Stimulated activated naive B cell treated with anti-CD40 and anti-IgM and Interleukin-4, amounts not matched to agents 10 μg/mL and 1 μg/mL and 100 μg/mL, for 72 hours (primary cell): ENCODE data around the gene FGF2.
A peak's percentile ranks its signal among the peaks of the same experiment; 100 is the strongest.
"Not testable (repeated sequence)": the region's sequence is repeated elsewhere in the genome, so short reads cannot be mapped to it uniquely, and the experiment has no call there.

ENCODE experiments used
- ATAC-seq, 2 donors: fragments of 150-1000 bp; cut with Tn5 transposase; replicated peaks; 2 replicates each; pipeline ENCODE4 v1.10.0; 2021; ENCODE audit warnings: moderate library complexity in 1 of 2
- DNase-seq: peaks from one replicate; pipeline ENCODE4 v3.0.0; 2021
- H3K27ac Mint-ChIP-seq: one replicate; pipeline ENCODE4 v1.8.0; 2022; ENCODE audit warnings: mild to moderate bottlenecking, mixed read lengths
- H3K27me3 Mint-ChIP-seq, 2 donors: one replicate each; pipeline ENCODE4 v1.8.0; 2022; ENCODE audit warnings: mixed read lengths in 2 of 2
- H3K36me3 Mint-ChIP-seq, 2 donors: one replicate each; pipeline ENCODE4 v1.8.0; 2022; ENCODE audit warnings: mixed read lengths in 2 of 2, mild to moderate bottlenecking in 1 of 2
- H3K4me1 Mint-ChIP-seq, 2 donors: one replicate each; pipeline ENCODE4 v1.8.0; 2022; ENCODE audit warnings: mixed read lengths in 2 of 2, mild to moderate bottlenecking in 1 of 2
- H3K4me3 Mint-ChIP-seq, 2 donors: one replicate each; pipeline ENCODE4 v1.8.0; 2022; ENCODE audit warnings: mild to moderate bottlenecking in 2 of 2, mixed read lengths in 2 of 2, moderate library complexity in 1 of 2
- H3K9me3 Mint-ChIP-seq, 2 donors: one replicate each; pipeline ENCODE4 v1.8.0; 2022; ENCODE audit warnings: mixed read lengths in 2 of 2, mild to moderate bottlenecking in 1 of 2

The FGF2 gene

GRCh38 chr4:122921971-122922876 lies 95.6 kb downstream of the FGF2 start, which contains the start of gene NUDT6:
TSS of gene NUDT6 (minus strand) at chr4:122922597. CDS start at chr4:122922572, 25 bp downstream.
- no peaks in the 10 kb centered on the region for H3K4me1 Mint-ChIP-seq
- H3K9me3 Mint-ChIP-seq: no peaks in the 10 kb centered on the region
- H3K27me3 Mint-ChIP-seq: no peaks in the 10 kb centered on the region
- peak within 1 kb of the TSS; percentile 96 for H3K27ac Mint-ChIP-seq
- H3K4me3 Mint-ChIP-seq: peak within 1 kb of the TSS; percentile 96 to 99
- ATAC-seq (peak; percentile 65 to 71), DNase-seq (peak; percentile 30)
- no peaks in the 10 kb centered on the region for H3K36me3 Mint-ChIP-seq

GRCh38 chr4:122922877-122923511 lies 96.4 kb downstream of the FGF2 start:
- Mint-ChIP-seq H3K9me3 (no peaks in the 10 kb centered on the region), H3K4me1 (no peaks in the 10 kb centered on the region), H3K4me3 (peak overlapping the region; percentile 96 to 99), H3K27me3 (no peaks in the 10 kb centered on the region), H3K27ac (peak overlapping the region; percentile 96), H3K36me3 (no peaks in the 10 kb centered on the region)
- peak; percentile 98 for ATAC-seq
- DNase-seq: peak; percentile 81

GRCh38 chr4:122928930-122929329 lies 102.3 kb downstream of the FGF2 start:
- no peaks in the 10 kb centered on the region for H3K27me3 Mint-ChIP-seq
- ATAC-seq: no peak
- H3K36me3 Mint-ChIP-seq: peaks cover 9 to 12% of the 10 kb centered on the region in 2 donors
- H3K27ac Mint-ChIP-seq: no peak overlapping the region
- peaks cover 0 to 2% of the 10 kb centered on the region in 2 donors for H3K4me1 Mint-ChIP-seq
- no peaks in the 10 kb centered on the region for H3K9me3 Mint-ChIP-seq
- H3K4me3 Mint-ChIP-seq: no peak overlapping the region
- DNase-seq: no peak

GRCh38 chr4:122930862-122931261 lies 104.2 kb downstream of the FGF2 start:
- H3K36me3 Mint-ChIP-seq: peaks cover 22 to 24% of the 10 kb centered on the region in 2 donors
- peaks cover 0 to 2% of the 10 kb centered on the region in 2 donors for H3K4me1 Mint-ChIP-seq
- H3K27ac Mint-ChIP-seq: no peak overlapping the region
- H3K9me3 Mint-ChIP-seq: no peaks in the 10 kb centered on the region
- DNase-seq: no peak
- ATAC-seq: no peak
- no peak overlapping the region for H3K4me3 Mint-ChIP-seq
- no peaks in the 10 kb centered on the region for H3K27me3 Mint-ChIP-seq

- no peak for ATAC-seq
- no peak for DNase-seq
- Mint-ChIP-seq H3K27me3 (no peaks in the 10 kb centered on the region), H3K4me3 (no peak overlapping the region), H3K9me3 (no peaks in the 10 kb centered on the region), H3K36me3 (peaks cover 26 to 27% of the 10 kb centered on the region in 2 donors), H3K27ac (no peak overlapping the region), H3K4me1 (peaks cover 0 to 2% of the 10 kb centered on the region in 2 donors)
Observed at GRCh38 chr4:122932763-122933162, 106.1 kb downstream of the FGF2 start.

- H3K4me3 Mint-ChIP-seq, H3K9me3 Mint-ChIP-seq, DNase-seq, H3K4me1 Mint-ChIP-seq, ATAC-seq, H3K27me3 Mint-ChIP-seq, H3K27ac Mint-ChIP-seq: not testable (repeated sequence)
- H3K36me3 Mint-ChIP-seq: peaks cover 36 to 46% of the 10 kb centered on the region in 2 donors
Observed at GRCh38 chr4:122945136-122945535, 118.5 kb downstream of the FGF2 start.

GRCh38 chr4:122946142-122946541 lies 119.5 kb downstream of the FGF2 start:
- no peak overlapping the region for H3K27ac Mint-ChIP-seq
- DNase-seq (no peak), ATAC-seq (no peak)
- peaks cover 45 to 48% of the 10 kb centered on the region in 2 donors for H3K36me3 Mint-ChIP-seq
- H3K27me3 Mint-ChIP-seq: no peaks in the 10 kb centered on the region
- H3K4me1 Mint-ChIP-seq: no peaks in the 10 kb centered on the region
- no peak overlapping the region for H3K4me3 Mint-ChIP-seq
- H3K9me3 Mint-ChIP-seq: peaks cover 0 to 4% of the 10 kb centered on the region in 2 donors
